HG03103 (cell line): ENCODE measurements around the gene MRPL22.
A peak's percentile ranks its signal among the peaks of the same experiment; 100 is the strongest.
"Not testable (repeated sequence)": the region's sequence is repeated elsewhere in the genome, so short reads cannot be mapped to it uniquely, and the experiment has no call there.

Source experiments
- ATAC-seq: cut with Tn5 transposase; IDR thresholded peaks from one replicate; pipeline ENCODE4 v1.9.1; 2021; ENCODE audit warnings: low read depth; ENCODE audit not compliant: unreplicated experiment

Gene MRPL22

DNA sequence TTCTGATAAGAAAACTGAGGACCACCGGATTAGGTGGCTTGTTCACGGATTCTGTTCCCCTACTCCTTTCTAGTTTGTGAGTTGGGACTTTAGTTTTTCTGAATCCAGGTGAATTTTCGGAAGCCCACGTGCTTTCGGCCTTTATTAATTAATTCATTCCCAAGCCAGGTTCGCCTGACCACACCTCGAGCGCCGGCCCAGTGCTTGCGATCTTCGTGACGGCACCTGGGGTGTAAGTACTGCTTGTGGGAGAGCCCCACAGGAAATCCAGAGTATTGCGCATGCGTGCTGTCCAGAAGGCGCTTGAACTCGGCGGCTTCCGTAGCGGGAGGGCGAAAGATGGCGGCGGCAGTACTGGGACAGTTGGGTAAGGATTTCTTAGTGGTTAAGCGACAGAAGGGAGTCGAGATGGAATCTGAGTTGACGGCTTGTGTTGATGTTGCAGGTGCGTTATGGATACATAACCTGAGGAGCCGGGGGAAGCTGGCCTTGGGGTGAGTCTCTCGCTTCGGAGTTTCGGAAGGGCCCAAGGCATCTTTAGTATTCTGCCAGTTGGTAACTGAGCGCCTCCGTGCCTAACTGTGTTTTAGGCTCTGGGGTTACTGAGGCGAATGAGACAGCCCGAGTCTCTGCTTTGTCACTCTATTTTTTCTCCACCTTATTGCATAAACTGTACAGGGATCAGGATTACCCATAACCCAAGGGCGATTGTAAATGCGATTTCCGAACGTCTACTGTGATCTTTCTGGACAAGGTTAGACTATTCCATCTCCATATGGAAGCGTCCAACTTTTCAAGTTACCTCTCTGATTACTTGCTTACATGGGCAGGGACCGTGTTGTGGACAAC is at the start of gene MRPL22:
MRPL22 (plus strand) TSS at position 302 of the 849 bp plus-strand sequence; CDS start at position 340, 38 bp downstream.
- peak; percentile 37 for ATAC-seq

DNA sequence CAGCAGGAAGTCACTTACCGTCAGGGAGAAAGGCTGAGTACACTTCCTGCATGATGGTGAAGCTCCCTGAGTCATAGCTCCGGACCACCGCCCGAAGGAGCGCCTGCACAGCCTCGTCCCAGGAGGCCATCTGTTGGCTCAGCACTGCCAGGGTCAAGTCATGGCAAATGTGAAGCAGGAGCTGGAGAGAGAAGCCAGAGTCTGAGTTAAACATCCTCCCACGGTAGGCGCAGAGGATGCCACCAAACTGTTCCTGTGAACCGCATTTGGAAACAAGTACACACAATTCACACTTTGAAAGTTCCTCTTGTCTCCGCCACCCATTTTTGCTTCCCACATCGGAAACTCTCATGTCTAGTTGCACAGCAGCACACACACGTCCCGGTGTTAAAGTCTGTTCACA is 48.5 kb upstream of the MRPL22 start:
- ATAC-seq = no peak

DNA sequence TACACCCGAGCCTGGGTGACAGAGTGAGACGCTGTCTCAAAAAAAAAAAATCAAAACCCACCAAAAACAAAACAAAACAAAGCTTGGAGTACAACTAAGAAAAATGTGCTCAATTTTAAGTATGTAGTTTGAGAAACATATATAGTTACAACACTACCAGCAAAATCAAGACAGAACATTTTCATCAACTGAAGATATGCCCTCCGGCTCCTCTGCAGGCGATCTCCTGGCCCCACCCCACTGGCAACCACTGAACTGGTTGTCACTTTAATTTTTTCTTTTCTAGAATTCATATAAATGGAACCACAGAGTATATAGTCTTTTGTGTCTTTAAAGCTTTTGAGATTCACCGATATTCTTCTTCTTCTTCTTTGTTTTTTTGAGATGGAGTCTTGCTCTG is 47.5 kb upstream of the MRPL22 start:
- no peak for ATAC-seq

DNA sequence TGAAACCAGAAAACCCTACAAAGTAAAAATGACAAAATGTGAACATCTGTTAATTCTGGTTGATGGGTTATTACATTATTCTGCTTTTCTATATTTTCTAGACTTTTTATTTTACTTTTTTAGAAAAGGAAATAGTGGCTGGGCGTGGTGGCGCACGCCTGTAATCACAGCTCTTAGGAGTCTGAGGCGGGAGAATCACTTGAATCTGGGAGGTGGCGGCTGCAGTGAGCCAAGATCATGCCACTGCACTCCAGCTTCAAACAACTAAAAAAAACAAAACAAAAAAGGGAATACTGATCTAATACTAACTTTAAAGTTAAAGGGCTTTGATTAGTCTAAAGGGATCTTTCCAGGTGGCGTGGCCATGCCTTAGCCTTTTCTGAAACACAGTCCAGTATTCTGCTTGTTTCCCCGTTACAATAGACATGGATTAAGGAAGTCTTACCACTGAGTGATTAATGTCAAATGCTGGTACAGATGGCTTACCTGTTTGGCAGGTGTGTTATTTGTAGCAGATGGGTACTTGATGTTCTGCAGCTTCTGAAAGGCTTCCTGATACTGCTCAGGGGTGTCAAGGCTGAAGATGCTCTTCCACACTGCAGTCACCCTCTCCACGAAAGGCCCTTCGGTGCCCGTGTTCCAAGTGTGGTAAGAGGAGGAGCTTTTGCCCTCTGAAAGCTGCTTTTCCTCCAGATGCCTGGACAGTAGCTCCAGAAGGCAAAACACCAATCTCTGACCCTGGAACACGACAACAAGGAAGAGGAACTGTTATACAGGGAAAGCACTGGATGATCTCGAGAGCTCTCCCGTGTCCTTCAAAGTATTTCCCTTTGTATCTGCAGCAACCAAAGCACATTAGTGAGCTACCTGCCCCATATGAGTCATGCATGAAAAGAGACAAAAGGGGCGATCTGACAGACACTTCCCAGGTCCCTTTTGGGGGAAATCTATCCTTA is 45.0 kb upstream of the MRPL22 start:
- no peak for ATAC-seq

- no peak for ATAC-seq
Observed at GRCh38 chr5:154896562-154897165, 44.2 kb upstream of the MRPL22 start.

GRCh38 chr5:154898210-154898609 is 42.7 kb upstream of the MRPL22 start:
- ATAC-seq = no peak

DNA sequence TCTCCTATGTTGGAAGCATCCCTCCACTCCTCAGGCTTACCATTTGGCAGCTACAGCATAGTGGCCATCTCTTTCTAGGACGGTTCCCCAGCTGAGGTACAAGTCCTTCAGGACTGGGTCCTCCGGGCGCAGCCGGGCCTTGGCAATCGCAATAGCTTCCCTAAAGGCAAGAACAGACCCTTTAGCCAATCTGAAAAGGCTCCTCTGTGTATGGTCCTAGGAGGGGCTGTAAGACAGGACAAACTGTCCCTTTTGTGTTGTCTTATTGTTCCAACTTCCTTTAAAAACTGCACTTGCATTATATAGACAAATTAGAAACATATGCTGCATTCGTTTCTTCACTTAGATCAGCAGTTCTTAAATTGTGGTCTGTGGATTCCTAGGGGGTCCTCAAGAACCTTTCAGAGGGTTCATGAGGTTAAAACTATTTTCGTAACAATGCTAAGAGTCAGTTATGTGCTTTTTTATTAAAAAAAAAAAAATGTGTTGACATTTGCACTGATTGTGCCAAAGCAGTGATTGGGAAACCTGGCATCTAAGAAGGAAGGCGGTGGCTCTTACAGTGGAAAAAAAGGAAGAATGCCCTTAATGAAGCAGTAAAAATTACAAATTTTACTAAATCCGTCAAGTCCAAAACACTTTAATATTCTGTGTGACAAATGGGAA is 41.6 kb upstream of the MRPL22 start:
- ATAC-seq = no peak

GRCh38 chr5:154900066-154900465 is 40.8 kb upstream of the MRPL22 start:
- ATAC-seq = no peak

GRCh38 chr5:154901276-154901675 is 39.6 kb upstream of the MRPL22 start:
- ATAC-seq = no peak

DNA sequence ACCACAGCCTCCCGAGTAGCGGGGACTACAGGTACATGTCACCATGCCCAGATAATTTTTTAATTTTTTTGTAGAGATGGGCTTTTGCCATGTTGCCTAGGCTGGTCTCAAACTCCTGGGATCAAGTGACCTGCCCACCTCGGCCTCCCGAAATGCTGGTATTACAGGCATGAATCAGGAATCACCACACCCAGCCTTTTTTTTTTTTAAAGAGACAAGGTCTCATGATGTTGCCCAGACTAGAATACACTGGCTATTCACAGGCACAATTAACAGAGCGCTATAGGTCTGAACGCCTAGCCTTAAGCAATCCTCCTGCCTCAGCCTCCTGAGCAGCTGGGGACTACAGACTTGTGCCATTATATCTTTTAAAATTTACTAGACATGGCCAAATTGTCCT is 39.0 kb upstream of the MRPL22 start:
- ATAC-seq = no peak

GRCh38 chr5:154905601-154906000 is 35.3 kb upstream of the MRPL22 start:
- not testable (repeated sequence) for ATAC-seq

GRCh38 chr5:154916874-154917273 is 24.0 kb upstream of the MRPL22 start:
- no peak for ATAC-seq

GRCh38 chr5:154917757-154918156 is 23.1 kb upstream of the MRPL22 start:
- ATAC-seq = no peak

- ATAC-seq = no peak
Observed at GRCh38 chr5:154923441-154924430, 17.1 kb upstream of the MRPL22 start.

- no peak for ATAC-seq
Observed at GRCh38 chr5:154933537-154933936, 7.3 kb upstream of the MRPL22 start.

GRCh38 chr5:154934881-154935280 is 6.0 kb upstream of the MRPL22 start:
- ATAC-seq = no peak

DNA sequence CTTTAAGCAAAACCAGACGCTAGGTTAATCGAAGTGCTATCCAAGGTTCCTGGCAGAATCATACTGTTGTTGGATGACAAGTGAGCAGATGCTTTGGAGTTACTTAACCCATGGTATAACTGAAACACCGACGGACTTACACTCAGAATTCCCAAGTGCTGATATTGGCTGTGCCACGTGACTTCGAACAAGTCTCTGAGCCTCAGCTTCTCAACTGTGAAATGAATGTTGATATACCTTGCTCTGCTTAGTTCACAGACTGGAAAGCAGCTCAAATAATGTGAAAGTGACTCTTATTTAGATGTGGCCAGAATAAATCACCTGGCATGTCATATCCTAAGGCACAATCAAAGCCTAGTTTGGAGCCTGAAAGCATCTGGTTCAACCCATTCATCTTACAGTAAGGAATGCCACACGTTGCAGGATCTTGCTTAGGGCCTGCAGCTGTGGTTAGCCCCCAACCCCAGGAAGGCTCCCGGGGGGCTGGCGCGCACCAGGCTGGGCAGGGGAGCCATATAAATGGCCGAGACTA is 3.6 kb upstream of the MRPL22 start:
- ATAC-seq = no peak

GRCh38 chr5:154937718-154938466 is 3.0 kb upstream of the MRPL22 start, which contains the start of gene GEMIN5:
Gene GEMIN5, minus strand, starts transcription at chr5:154938211. Its CDS starts 78 bp downstream, at chr5:154938133.
- peak; percentile 88 for ATAC-seq
